Panc1 (cell line): ENCODE data around the gene SIGLEC7. TPM values are rescaled to one million over a fixed set of nuclear protein-coding genes. Genes with fewer than 3 reads are reported as not detected.

ENCODE experiments used
- ATAC-seq: fragments of 200-7000 bp; cut with Tn5 transposase; 2 replicates; pipeline ENCODE4 v1.9.1; 2020; ENCODE audit warnings: mild to moderate bottlenecking, moderate library complexity
- BruUV-seq: library from RNA; stranded (reverse); fragments of 400-500 nt; replicated peaks from 2 replicates; lab custom pipeline; 2021; lab: Mats Ljungman, UMichigan
- CTCF ChIA-PET: fragments of 300-600 bp; sonication (Branson Sonifier 250); formaldehyde crosslinking; loops from one replicate; lab custom pipeline; 2022; ENCODE audit warnings: antibody characterized with exemption; lab: Charles Lee
- POLR2A ChIA-PET: fragments of 300-600 bp; sonication (Branson Sonifier 250); formaldehyde crosslinking; loops from one replicate; lab custom pipeline; 2022; ENCODE audit warnings: antibody characterized with exemption; lab: Charles Lee
- DNase-seq: peaks from one replicate; pipeline ENCODE4 v3.0.0-alpha.2; 2010; ENCODE audit warnings: low read depth, low spot score
- H3K27ac ChIP-seq: 2 replicates; pipeline ENCODE4 v1.5.1; 2011; ENCODE audit warnings: mild to moderate bottlenecking, low read length, inconsistent platforms
- H3K27me3 ChIP-seq: fragments of 200-500 bp; sonication (Bioruptor generic); 2 replicates; pipeline ENCODE4 v1.6.0; 2014; ENCODE audit warnings: low read length, inconsistent platforms; ENCODE audit not compliant: control insufficient read depth, insufficient read depth
- H3K36me3 ChIP-seq: fragments of 200-500 bp; sonication (Bioruptor generic); 2 replicates; pipeline ENCODE4 v1.5.1; 2014; ENCODE audit warnings: inconsistent platforms, mild to moderate bottlenecking, low read length, moderate library complexity; ENCODE audit not compliant: control insufficient read depth, insufficient read depth
- H3K4me1 ChIP-seq: 2 replicates; pipeline ENCODE4 v1.5.1; 2011; ENCODE audit warnings: inconsistent platforms, mild to moderate bottlenecking, low read length, moderate library complexity; ENCODE audit not compliant: control insufficient read depth, insufficient read depth
- H3K4me3 ChIP-seq, 2 experiments: 2 replicates each; pipeline ENCODE4 v1.5.1; 2011 to 2012; ENCODE audit warnings: low read depth in 2 of 2, low read length in 2 of 2, mild to moderate bottlenecking in 2 of 2, inconsistent platforms in 1 of 2, moderate library complexity in 1 of 2
- H3K9me3 ChIP-seq: fragments of 200-500 bp; sonication (Bioruptor generic); 2 replicates; pipeline ENCODE4 v1.5.1; 2014; ENCODE audit warnings: low read depth, mild to moderate bottlenecking, inconsistent platforms, low read length, moderate library complexity; ENCODE audit not compliant: control insufficient read depth, insufficient read depth
- CTCF ChIP-seq: fragments of 450-650 bp; IDR thresholded peaks from 2 replicates; pipeline ENCODE4 v1.5.1; 2017; ENCODE audit warnings: mild to moderate bottlenecking
- POLR2AphosphoS5 ChIP-seq: IDR thresholded peaks from 2 replicates; pipeline ENCODE4 v1.6.1; 2012; ENCODE audit warnings: mild to moderate bottlenecking, low read depth, low read length, moderate library complexity
- SIN3A ChIP-seq: IDR thresholded peaks from 2 replicates; pipeline ENCODE4 v1.6.1; 2012; ENCODE audit warnings: low read depth, mild to moderate bottlenecking, low read length, moderate library complexity, borderline replicate concordance; ENCODE audit not compliant: insufficient read depth
- TCF7L2 ChIP-seq: IDR thresholded peaks from 2 replicates; pipeline ENCODE4 v1.6.1; 2011; ENCODE audit warnings: mild to moderate bottlenecking, low read depth, low read length, inconsistent platforms
- in situ Hi-C: cut with HindIII; loops from 2 replicates; pipeline ENCODE4 v1.10.0; 2016; ENCODE audit warnings: low sequenced_read_pairs, low pct_unique_long_range_greater_than_20kb
- intact Hi-C: fragments of 100-400 bp; cut with micrococcal nuclease; formaldehyde crosslinking; loops from one replicate; pipeline ENCODE4 v1.10.0; 2022; ENCODE audit not compliant: unreplicated experiment
- total RNA-seq: library from RNA; stranded (reverse); gene quantifications from one replicate; pipeline ENCODE4 v1.2.1, GENCODE V29; 2021; ENCODE audit not compliant: unreplicated experiment
- TF ChIP-seq, protein P1 (sequence below), 2 experiments: IDR thresholded peaks; 2 replicates each; pipeline ENCODE4 v1.6.1; 2011 to 2012; ENCODE audit warnings: low read depth in 2 of 2, control low read depth in 1 of 2, low read length in 1 of 2, mild to moderate bottlenecking in 1 of 2, moderate library complexity in 1 of 2; ENCODE audit not compliant: insufficient read depth in 1 of 2

Gene SIGLEC7
- total RNA-seq, 1 experiment from 2014 or later, result not detected

DNA sequence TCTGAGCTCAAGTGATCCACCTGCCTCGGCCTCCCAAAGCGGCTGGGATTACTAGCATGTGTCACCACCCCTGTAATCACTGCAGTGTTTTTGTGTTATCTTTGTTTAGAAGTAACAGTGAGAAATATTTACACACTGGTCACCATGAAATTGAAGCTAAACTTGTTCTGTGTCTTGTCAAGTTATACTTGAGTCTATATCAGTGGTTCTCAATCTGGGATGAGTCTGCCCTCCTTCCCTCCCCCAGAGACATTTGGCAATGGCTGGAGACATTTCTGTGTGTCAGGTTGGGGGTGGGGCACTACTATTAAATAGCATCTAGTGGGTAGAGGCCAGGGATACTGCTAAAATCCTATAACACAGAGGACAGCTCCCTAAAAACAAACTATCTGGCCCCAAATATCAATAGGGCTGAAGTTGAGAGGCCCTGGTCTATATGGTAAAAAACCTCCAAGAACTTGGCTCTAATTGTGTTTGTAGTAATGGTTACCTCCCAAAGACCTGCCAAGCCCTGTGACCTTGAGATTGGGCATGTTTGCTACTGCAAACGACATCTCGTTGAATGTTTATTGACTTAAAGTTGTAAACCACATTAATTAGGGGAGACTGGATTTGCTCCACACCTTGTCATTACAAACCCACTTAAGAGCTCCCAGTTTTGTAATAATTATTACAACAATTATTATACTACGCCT, 40.8 kb upstream of the SIGLEC7 start:
- no peak for ATAC-seq
- CTCF ChIA-PET, result no interaction called here
- Histone ChIP-seq H3K4me1 (no peaks in the 10 kb centered on the region), H3K4me3 (no peak overlapping the region), H3K27ac (no peak overlapping the region), H3K9me3 (no peaks in the 10 kb centered on the region), H3K27me3 (no peaks in the 10 kb centered on the region), H3K36me3 (no peaks in the 10 kb centered on the region)
- no TSS peak for BruUV-seq
- intact Hi-C loops, result no loop called here
- in situ Hi-C loops, result no loop called here
- no peak for TF ChIP-seq TCF7L2
- POLR2A ChIA-PET, result no interaction called here
- DNase-seq, result no peak

- Histone ChIP-seq H3K27ac (no peak overlapping the region), H3K27me3 (no peaks in the 10 kb centered on the region), H3K4me3 (no peak overlapping the region), H3K9me3 (no peaks in the 10 kb centered on the region), H3K4me1 (0 out of 2 replicates have a peak, but pooled peaks cover 3% of the 10 kb centered on the region), H3K36me3 (no peaks in the 10 kb centered on the region; the same call in 1 of the 2 replicates)
- intact Hi-C loops (no loop called here), in situ Hi-C loops (no loop called here)
- BruUV-seq, result no TSS peak
- no peak for ATAC-seq
- ChIA-PET POLR2A (no interaction called here), CTCF (no interaction called here)
- TF ChIP-seq SIN3A, result no peak
- TF ChIP-seq, protein P1, sequence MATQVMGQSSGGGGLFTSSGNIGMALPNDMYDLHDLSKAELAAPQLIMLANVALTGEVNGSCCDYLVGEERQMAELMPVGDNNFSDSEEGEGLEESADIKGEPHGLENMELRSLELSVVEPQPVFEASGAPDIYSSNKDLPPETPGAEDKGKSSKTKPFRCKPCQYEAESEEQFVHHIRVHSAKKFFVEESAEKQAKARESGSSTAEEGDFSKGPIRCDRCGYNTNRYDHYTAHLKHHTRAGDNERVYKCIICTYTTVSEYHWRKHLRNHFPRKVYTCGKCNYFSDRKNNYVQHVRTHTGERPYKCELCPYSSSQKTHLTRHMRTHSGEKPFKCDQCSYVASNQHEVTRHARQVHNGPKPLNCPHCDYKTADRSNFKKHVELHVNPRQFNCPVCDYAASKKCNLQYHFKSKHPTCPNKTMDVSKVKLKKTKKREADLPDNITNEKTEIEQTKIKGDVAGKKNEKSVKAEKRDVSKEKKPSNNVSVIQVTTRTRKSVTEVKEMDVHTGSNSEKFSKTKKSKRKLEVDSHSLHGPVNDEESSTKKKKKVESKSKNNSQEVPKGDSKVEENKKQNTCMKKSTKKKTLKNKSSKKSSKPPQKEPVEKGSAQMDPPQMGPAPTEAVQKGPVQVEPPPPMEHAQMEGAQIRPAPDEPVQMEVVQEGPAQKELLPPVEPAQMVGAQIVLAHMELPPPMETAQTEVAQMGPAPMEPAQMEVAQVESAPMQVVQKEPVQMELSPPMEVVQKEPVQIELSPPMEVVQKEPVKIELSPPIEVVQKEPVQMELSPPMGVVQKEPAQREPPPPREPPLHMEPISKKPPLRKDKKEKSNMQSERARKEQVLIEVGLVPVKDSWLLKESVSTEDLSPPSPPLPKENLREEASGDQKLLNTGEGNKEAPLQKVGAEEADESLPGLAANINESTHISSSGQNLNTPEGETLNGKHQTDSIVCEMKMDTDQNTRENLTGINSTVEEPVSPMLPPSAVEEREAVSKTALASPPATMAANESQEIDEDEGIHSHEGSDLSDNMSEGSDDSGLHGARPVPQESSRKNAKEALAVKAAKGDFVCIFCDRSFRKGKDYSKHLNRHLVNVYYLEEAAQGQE (IDR thresholded peaks at IDR 0.05; ENCODE audit: insufficient read depth in 1 of 2, low read depth in 2 of 2, low read length in 1 of 2), result no peak
- TF ChIP-seq POLR2AphosphoS5, result no peak
- no peak for TF ChIP-seq TCF7L2
- no peak for TF ChIP-seq CTCF
- DNase-seq, result no peak
Measured at GRCh38 chr19:51102991-51103390, 39.1 kb upstream of the SIGLEC7 start.

DNA sequence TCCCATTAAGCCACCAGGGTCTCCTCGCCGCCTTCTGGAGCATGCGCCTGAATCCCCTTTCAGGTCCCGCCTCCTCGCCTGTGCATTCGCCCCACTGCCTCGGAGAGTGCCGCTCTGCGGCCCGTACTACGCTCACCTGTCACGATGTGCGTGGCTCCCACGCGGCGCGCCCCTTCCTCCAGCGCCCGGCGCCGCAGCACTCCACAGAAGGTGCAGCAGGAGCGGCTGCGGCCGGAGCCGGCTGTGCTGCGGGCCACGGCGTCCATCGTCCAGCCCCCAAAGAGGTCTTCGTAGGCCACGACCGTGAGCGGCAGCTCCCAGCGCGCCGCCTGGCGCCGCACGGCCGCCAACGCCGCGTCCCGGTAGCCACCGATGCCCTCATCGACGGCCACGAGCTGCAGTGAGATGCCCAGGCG, 38.2 kb upstream of the SIGLEC7 start:
- in situ Hi-C loops, result no loop called here
- no TSS peak for BruUV-seq
- Histone ChIP-seq H3K9me3 (no peaks in the 10 kb centered on the region), H3K4me3 (no peak overlapping the region), H3K36me3 (no peaks in the 10 kb centered on the region; the same call in 1 of the 2 replicates), H3K27ac (no peak overlapping the region), H3K4me1 (0 out of 2 replicates have a peak, but pooled peaks cover 3% of the 10 kb centered on the region), H3K27me3 (no peaks in the 10 kb centered on the region)
- DNase-seq (no peak), ATAC-seq (no peak)
- TF ChIP-seq CTCF (no peak), SIN3A (no peak), TCF7L2 (no peak), POLR2AphosphoS5 (no peak)
- TF ChIP-seq, protein P1 (IDR thresholded peaks at IDR 0.05; ENCODE audit: insufficient read depth in 1 of 2, low read depth in 2 of 2, low read length in 1 of 2), result no peak
- ChIA-PET CTCF (interaction anchor here (0.6 kb wide), 1 partner anchor 10 kb away, joined by 6 read pairs; no protein-coding TSS in a partner anchor), POLR2A (no interaction called here)
- intact Hi-C loops, result no loop called here
